Endothelial cell (in vitro differentiated cells): Measurements from ENCODE around the gene MYRF. TPM values are rescaled to one million over a fixed set of nuclear protein-coding genes. Genes with fewer than 3 reads are reported as not detected.

Source experiments
- DNase-seq: peaks from one replicate; pipeline ENCODE4 v3.0.0; 2021; ENCODE audit warnings: low spot score
- H3K27ac Mint-ChIP-seq: one replicate; pipeline ENCODE4 v1.8.0; 2021; ENCODE audit warnings: mixed read lengths, inconsistent platforms; ENCODE audit not compliant: unreplicated experiment
- H3K27me3 Mint-ChIP-seq: one replicate; pipeline ENCODE4 v1.8.0; 2021; ENCODE audit warnings: mild to moderate bottlenecking, moderate library complexity, mixed read lengths, inconsistent platforms; ENCODE audit not compliant: unreplicated experiment
- H3K36me3 Mint-ChIP-seq: one replicate; pipeline ENCODE4 v1.8.0; 2021; ENCODE audit warnings: mild to moderate bottlenecking, low read depth, mixed read lengths, inconsistent platforms; ENCODE audit not compliant: unreplicated experiment
- H3K4me1 Mint-ChIP-seq: one replicate; pipeline ENCODE4 v1.8.0; 2021; ENCODE audit warnings: mild to moderate bottlenecking, mixed read lengths, inconsistent platforms; ENCODE audit not compliant: unreplicated experiment
- H3K4me3 Mint-ChIP-seq: one replicate; pipeline ENCODE4 v1.8.0; 2021; ENCODE audit warnings: mild to moderate bottlenecking, mixed read lengths, inconsistent platforms; ENCODE audit not compliant: unreplicated experiment
- H3K9me3 Mint-ChIP-seq: one replicate; pipeline ENCODE4 v1.8.0; 2021; ENCODE audit warnings: mixed read lengths, inconsistent platforms; ENCODE audit not compliant: unreplicated experiment
- CTCF ChIP-seq: fragments of 200-600 bp; sonication (generic); IDR thresholded peaks from one replicate; pipeline ENCODE4 v1.5.0; 2021; ENCODE audit warnings: antibody characterized with exemption; ENCODE audit not compliant: unreplicated experiment
- total RNA-seq: library from RNA; stranded (reverse); fragmentation: NEBNext Ultra II Directional; extraction: Animal tissue kit (Norgen Biotek cat#: 25700); gene quantifications from one replicate; pipeline ENCODE4 v1.2.1, GENCODE V29; 2021; ENCODE audit not compliant: unreplicated experiment

The MYRF gene
- total RNA-seq, 1 donor from 2014 or later, result 1.5 TPM

DNA sequence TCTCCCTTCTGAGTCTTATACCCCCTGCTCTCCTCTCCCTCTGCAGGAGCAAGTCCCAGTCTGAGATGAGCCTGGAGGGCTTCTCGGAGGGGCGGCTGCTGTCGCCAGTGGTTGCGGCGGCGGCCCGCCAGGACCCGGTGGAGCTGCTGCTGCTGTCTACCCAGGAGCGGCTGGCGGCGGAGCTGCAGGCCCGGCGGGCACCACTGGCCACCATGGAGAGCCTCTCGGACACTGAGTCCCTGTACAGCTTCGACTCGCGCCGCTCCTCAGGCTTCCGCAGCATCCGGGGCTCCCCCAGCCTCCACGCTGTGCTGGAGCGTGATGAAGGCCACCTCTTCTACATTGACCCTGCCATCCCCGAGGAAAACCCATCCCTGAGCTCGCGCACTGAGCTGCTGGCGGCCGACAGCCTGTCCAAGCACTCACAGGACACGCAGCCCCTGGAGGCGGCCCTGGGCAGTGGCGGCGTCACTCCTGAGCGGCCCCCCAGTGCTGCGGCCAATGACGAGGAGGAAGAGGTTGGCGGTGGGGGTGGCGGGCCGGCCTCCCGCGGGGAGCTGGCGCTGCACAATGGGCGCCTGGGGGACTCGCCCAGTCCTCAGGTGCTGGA, 8.8 kb upstream of the MYRF start:
- TF ChIP-seq CTCF, result no peak
- DNase-seq, result no peak
- Mint-ChIP-seq H3K4me1 (no peaks in the 10 kb centered on the region), H3K27me3 (peaks cover 15% of the 10 kb centered on the region), H3K4me3 (no peak overlapping the region), H3K36me3 (no peaks in the 10 kb centered on the region), H3K9me3 (no peaks in the 10 kb centered on the region), H3K27ac (no peak overlapping the region)

DNA sequence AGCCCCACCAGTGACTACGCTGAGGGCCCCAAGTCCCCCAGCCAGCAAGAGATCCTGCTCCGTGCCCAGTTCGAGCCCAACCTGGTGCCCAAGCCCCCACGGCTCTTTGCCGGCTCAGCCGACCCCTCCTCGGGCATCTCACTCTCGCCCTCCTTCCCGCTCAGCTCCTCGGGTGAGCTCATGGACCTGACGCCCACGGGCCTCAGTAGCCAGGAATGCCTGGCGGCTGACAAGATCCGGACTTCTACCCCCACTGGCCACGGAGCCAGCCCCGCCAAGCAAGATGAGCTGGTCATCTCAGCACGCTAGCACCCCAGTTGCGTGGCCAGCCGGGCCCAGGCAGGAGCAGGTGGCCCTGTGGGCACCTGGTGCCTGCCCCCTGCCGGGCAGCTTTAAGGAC, 8.3 kb upstream of the MYRF start:
- Mint-ChIP-seq H3K4me3 (no peak overlapping the region), H3K27ac (no peak overlapping the region), H3K4me1 (no peaks in the 10 kb centered on the region), H3K36me3 (no peaks in the 10 kb centered on the region), H3K9me3 (no peaks in the 10 kb centered on the region), H3K27me3 (peaks cover 12% of the 10 kb centered on the region)
- no peak for TF ChIP-seq CTCF
- DNase-seq, result no peak

GRCh38 chr11:61744609-61745156, 7.8 kb upstream of the MYRF start:
- DNase-seq, result no peak
- Mint-ChIP-seq H3K4me3 (no peak overlapping the region), H3K27me3 (peaks cover 12% of the 10 kb centered on the region), H3K27ac (no peak overlapping the region), H3K4me1 (peaks cover 3% of the 10 kb centered on the region), H3K9me3 (no peaks in the 10 kb centered on the region), H3K36me3 (no peaks in the 10 kb centered on the region)
- no peak for TF ChIP-seq CTCF

GRCh38 chr11:61745781-61746441, 6.5 kb upstream of the MYRF start:
- no peak for TF ChIP-seq CTCF
- Mint-ChIP-seq H3K4me1 (peaks cover 3% of the 10 kb centered on the region), H3K27ac (no peak overlapping the region), H3K9me3 (no peaks in the 10 kb centered on the region), H3K4me3 (no peak overlapping the region), H3K36me3 (no peaks in the 10 kb centered on the region), H3K27me3 (peaks cover 12% of the 10 kb centered on the region)
- no peak for DNase-seq
